Panc1 (cell line): Measurements from ENCODE around the gene TBX3. TPM values are rescaled to one million over a fixed set of nuclear protein-coding genes. Genes with fewer than 3 reads are reported as not detected.

Experiments used
- ATAC-seq: fragments of 200-7000 bp; cut with Tn5 transposase; 2 replicates; pipeline ENCODE4 v1.9.1; 2020; ENCODE audit warnings: mild to moderate bottlenecking, moderate library complexity
- BruUV-seq: library from RNA; stranded (reverse); fragments of 400-500 nt; replicated peaks from 2 replicates; lab custom pipeline; 2021; lab: Mats Ljungman, UMichigan
- CTCF ChIA-PET: fragments of 300-600 bp; sonication (Branson Sonifier 250); formaldehyde crosslinking; loops from one replicate; lab custom pipeline; 2022; ENCODE audit warnings: antibody characterized with exemption; lab: Charles Lee
- POLR2A ChIA-PET: fragments of 300-600 bp; sonication (Branson Sonifier 250); formaldehyde crosslinking; loops from one replicate; lab custom pipeline; 2022; ENCODE audit warnings: antibody characterized with exemption; lab: Charles Lee
- DNase-seq: peaks from one replicate; pipeline ENCODE4 v3.0.0-alpha.2; 2010; ENCODE audit warnings: low read depth, low spot score
- H3K27ac ChIP-seq: 2 replicates; pipeline ENCODE4 v1.5.1; 2011; ENCODE audit warnings: mild to moderate bottlenecking, low read length, inconsistent platforms
- H3K27me3 ChIP-seq: fragments of 200-500 bp; sonication (Bioruptor generic); 2 replicates; pipeline ENCODE4 v1.6.0; 2014; ENCODE audit warnings: low read length, inconsistent platforms; ENCODE audit not compliant: control insufficient read depth, insufficient read depth
- H3K36me3 ChIP-seq: fragments of 200-500 bp; sonication (Bioruptor generic); 2 replicates; pipeline ENCODE4 v1.5.1; 2014; ENCODE audit warnings: inconsistent platforms, mild to moderate bottlenecking, low read length, moderate library complexity; ENCODE audit not compliant: control insufficient read depth, insufficient read depth
- H3K4me1 ChIP-seq: 2 replicates; pipeline ENCODE4 v1.5.1; 2011; ENCODE audit warnings: inconsistent platforms, mild to moderate bottlenecking, low read length, moderate library complexity; ENCODE audit not compliant: control insufficient read depth, insufficient read depth
- H3K4me3 ChIP-seq, 2 experiments: 2 replicates each; pipeline ENCODE4 v1.5.1; 2011 to 2012; ENCODE audit warnings: low read depth in 2 of 2, low read length in 2 of 2, mild to moderate bottlenecking in 2 of 2, inconsistent platforms in 1 of 2, moderate library complexity in 1 of 2
- H3K9me3 ChIP-seq: fragments of 200-500 bp; sonication (Bioruptor generic); 2 replicates; pipeline ENCODE4 v1.5.1; 2014; ENCODE audit warnings: low read depth, mild to moderate bottlenecking, inconsistent platforms, low read length, moderate library complexity; ENCODE audit not compliant: control insufficient read depth, insufficient read depth
- CTCF ChIP-seq: fragments of 450-650 bp; IDR thresholded peaks from 2 replicates; pipeline ENCODE4 v1.5.1; 2017; ENCODE audit warnings: mild to moderate bottlenecking
- POLR2AphosphoS5 ChIP-seq: IDR thresholded peaks from 2 replicates; pipeline ENCODE4 v1.6.1; 2012; ENCODE audit warnings: mild to moderate bottlenecking, low read depth, low read length, moderate library complexity
- REST ChIP-seq, 2 experiments: IDR thresholded peaks; 2 replicates each; pipeline ENCODE4 v1.6.1; 2011 to 2012; ENCODE audit warnings: low read depth in 2 of 2, control low read depth in 1 of 2, low read length in 1 of 2, mild to moderate bottlenecking in 1 of 2, moderate library complexity in 1 of 2; ENCODE audit not compliant: insufficient read depth in 1 of 2
- SIN3A ChIP-seq: IDR thresholded peaks from 2 replicates; pipeline ENCODE4 v1.6.1; 2012; ENCODE audit warnings: low read depth, mild to moderate bottlenecking, low read length, moderate library complexity, borderline replicate concordance; ENCODE audit not compliant: insufficient read depth
- TCF7L2 ChIP-seq: IDR thresholded peaks from 2 replicates; pipeline ENCODE4 v1.6.1; 2011; ENCODE audit warnings: mild to moderate bottlenecking, low read depth, low read length, inconsistent platforms
- in situ Hi-C: cut with HindIII; loops from 2 replicates; pipeline ENCODE4 v1.10.0; 2016; ENCODE audit warnings: low sequenced_read_pairs, low pct_unique_long_range_greater_than_20kb
- intact Hi-C: fragments of 100-400 bp; cut with micrococcal nuclease; formaldehyde crosslinking; loops from one replicate; pipeline ENCODE4 v1.10.0; 2022; ENCODE audit not compliant: unreplicated experiment
- total RNA-seq: library from RNA; stranded (reverse); gene quantifications from one replicate; pipeline ENCODE4 v1.2.1, GENCODE V29; 2021; ENCODE audit not compliant: unreplicated experiment

Gene TBX3
- total RNA-seq, 1 experiment from 2014 or later: 5.1 TPM

GRCh38 chr12:114655934-114656749, 27.8 kb downstream of the TBX3 start:
- Histone ChIP-seq H3K4me3 (no peak overlapping the region), H3K36me3 (no peaks in the 10 kb centered on the region), H3K9me3 (no peaks in the 10 kb centered on the region), H3K4me1 (no peaks in the 10 kb centered on the region), H3K27ac (no peak overlapping the region), H3K27me3 (no peaks in the 10 kb centered on the region)
- CTCF ChIA-PET: interaction anchor here (1.0 kb wide), 1 partner anchor 676 kb away, joined by 3 read pairs; no protein-coding TSS in a partner anchor
- BruUV-seq: no TSS peak
- intact Hi-C loops: no loop called here
- POLR2A ChIA-PET: no interaction called here
- in situ Hi-C loops: no loop called here
- no peak for TF ChIP-seq SIN3A
- TF ChIP-seq POLR2AphosphoS5: no peak
- TF ChIP-seq CTCF: no peak
- TF ChIP-seq REST (IDR thresholded peaks at IDR 0.05; ENCODE audit: insufficient read depth in 1 of 2, low read depth in 2 of 2, low read length in 1 of 2): no peak
- no peak for TF ChIP-seq TCF7L2
- ATAC-seq (no peak), DNase-seq (no peak)

GRCh38 chr12:114649585-114649984, 34.4 kb downstream of the TBX3 start:
- BruUV-seq: no TSS peak
- CTCF ChIA-PET: no interaction called here
- intact Hi-C loops: no loop called here
- TF ChIP-seq POLR2AphosphoS5: no peak
- TF ChIP-seq CTCF: no peak
- TF ChIP-seq TCF7L2: no peak
- TF ChIP-seq SIN3A: no peak
- in situ Hi-C loops: no loop called here
- no peak overlapping the region for H3K27ac ChIP-seq
- H3K4me3 ChIP-seq: no peak overlapping the region
- no peaks in the 10 kb centered on the region for H3K4me1 ChIP-seq
- no peaks in the 10 kb centered on the region for H3K27me3 ChIP-seq
- DNase-seq (no peak), ATAC-seq (no peak)
- no peaks in the 10 kb centered on the region for H3K36me3 ChIP-seq
- POLR2A ChIA-PET: no interaction called here
- no peaks in the 10 kb centered on the region for H3K9me3 ChIP-seq
